Activated CD4-positive, alpha-beta memory T cell treated with anti-CD3 and anti-CD28 coated beads, Interleukin-2, amount 10 ng/mL, durations not matched to agents 7 days and 5 days (primary cell): ENCODE measurements around the gene ANKRD13A. TPM values are rescaled to one million over a fixed set of nuclear protein-coding genes. Genes with fewer than 3 reads are reported as not detected.
"Not testable (repeated sequence)": the region's sequence is repeated elsewhere in the genome, so short reads cannot be mapped to it uniquely, and the experiment has no call there.

Experiments
- CTCF ChIA-PET: fragments of 350-600 bp; sonication (Branson Sonifier 250); formaldehyde crosslinking; loops from one replicate; lab custom pipeline; 2021; ENCODE audit warnings: antibody characterized with exemption, inconsistent platforms; lab: Charles Lee
- POLR2A ChIA-PET: fragments of 350-600 bp; sonication (Branson Sonifier 250); formaldehyde crosslinking; loops from one replicate; lab custom pipeline; 2021; ENCODE audit warnings: antibody characterized with exemption; lab: Charles Lee
- DNase-seq: peaks from one replicate; pipeline ENCODE4 v3.0.0-alpha.2; 2020
- H3K27ac Mint-ChIP-seq: one replicate; pipeline ENCODE4 v1.8.0; 2021; ENCODE audit warnings: mild to moderate bottlenecking, mixed read lengths
- H3K27me3 Mint-ChIP-seq: one replicate; pipeline ENCODE4 v1.8.0; 2021; ENCODE audit warnings: mixed read lengths
- H3K36me3 Mint-ChIP-seq: one replicate; pipeline ENCODE4 v1.8.0; 2021; ENCODE audit warnings: low read depth, mixed read lengths
- H3K4me1 Mint-ChIP-seq: one replicate; pipeline ENCODE4 v1.8.0; 2021; ENCODE audit warnings: mixed read lengths
- H3K4me3 Mint-ChIP-seq: one replicate; pipeline ENCODE4 v1.8.0; 2021; ENCODE audit warnings: mild to moderate bottlenecking, mixed read lengths
- H3K9me3 Mint-ChIP-seq: one replicate; pipeline ENCODE4 v1.8.0; 2021; ENCODE audit warnings: mixed read lengths
- total RNA-seq, 2 experiments: library from RNA; stranded (reverse); gene quantifications; one replicate each; pipeline ENCODE4 v1.2.3, GENCODE V29; 2021

ANKRD13A gene
- total RNA-seq, 2 experiments from 2014 or later: 84.3 to 85.2 TPM

DNA sequence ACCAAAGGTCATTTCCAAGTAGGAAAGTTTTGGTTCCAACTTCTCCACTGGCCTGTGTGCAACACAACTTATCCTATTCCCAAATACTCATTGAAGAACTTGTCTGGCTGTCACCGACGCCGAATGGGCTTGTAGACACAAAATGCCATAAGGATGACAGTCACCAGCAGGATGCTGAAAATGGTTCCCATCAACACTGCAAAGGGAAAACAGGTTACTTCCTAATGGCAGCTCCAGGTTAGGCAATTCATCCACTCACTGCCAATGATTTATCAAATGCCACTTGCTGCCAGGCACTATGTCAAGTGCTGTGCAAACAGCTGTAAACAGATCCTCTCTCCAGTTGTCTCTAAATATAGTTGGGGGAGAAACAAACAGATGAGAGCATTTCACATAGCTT, 43.0 kb downstream of the ANKRD13A start:
- no peaks in the 10 kb centered on the region for H3K9me3 Mint-ChIP-seq
- peaks cover 50% of the 10 kb centered on the region for H3K36me3 Mint-ChIP-seq
- no peak overlapping the region for H3K4me3 Mint-ChIP-seq
- no peaks in the 10 kb centered on the region for H3K27me3 Mint-ChIP-seq
- no peak for DNase-seq
- H3K27ac Mint-ChIP-seq: peak overlapping the region; percentile 23
- ChIA-PET CTCF (interaction anchor here (0.7 to 1.5 kb wide), 3 partner anchors 11 to 617 kb away, joined by 3 to 6 read pairs (median 3); no protein-coding TSS in a partner anchor), POLR2A (interaction anchor here (1.3 kb wide), 1 partner anchor 18 kb away, joined by 3 read pairs; no protein-coding TSS in a partner anchor)
- peaks cover 71% of the 10 kb centered on the region for H3K4me1 Mint-ChIP-seq

DNA sequence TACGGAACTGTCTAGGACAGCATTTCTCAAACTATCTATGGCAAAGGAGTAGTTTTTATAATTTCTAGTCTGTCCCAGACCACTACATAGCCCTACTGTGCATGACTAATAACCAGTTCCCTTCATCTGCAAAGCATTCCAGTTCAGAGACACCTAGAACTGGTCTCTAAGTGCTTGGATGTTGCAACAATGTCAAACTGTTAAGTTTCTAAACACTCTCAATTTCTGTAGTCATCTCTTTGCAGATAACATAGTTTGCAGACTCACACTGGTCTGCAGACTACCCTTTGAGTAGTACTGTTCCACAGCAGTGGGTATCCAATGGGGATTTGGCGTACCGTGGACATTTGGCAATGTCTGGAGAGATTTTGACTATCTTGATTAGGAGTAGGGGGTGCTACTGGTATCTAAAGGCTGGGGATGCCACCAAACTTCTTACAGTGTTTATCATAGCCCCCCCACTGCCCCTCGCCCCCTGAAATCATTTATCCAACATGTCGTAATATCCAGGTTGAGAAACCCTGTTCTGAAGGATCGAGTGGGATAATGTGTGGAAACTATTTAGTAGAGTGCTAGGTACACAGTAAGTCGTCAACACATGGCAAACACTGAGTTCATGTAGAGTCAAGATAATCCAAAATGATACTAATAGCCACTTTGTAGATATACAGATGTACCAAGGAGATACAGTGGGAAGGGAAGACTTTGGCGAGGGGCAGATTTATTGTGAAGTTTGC, 47.4 kb downstream of the ANKRD13A start:
- ChIA-PET POLR2A (interaction anchor here (0.8 to 2.0 kb wide), 4 partner anchors 10 to 33 kb away, joined by 3 to 10 read pairs (median 8); no protein-coding TSS in a partner anchor), CTCF (interaction anchor here (1.2 kb wide), 1 partner anchor 45 kb away, joined by 4 read pairs; no protein-coding TSS in a partner anchor)
- no peak for DNase-seq
- Mint-ChIP-seq H3K4me3 (peak overlapping the region; percentile 82), H3K4me1 (peaks cover 57% of the 10 kb centered on the region), H3K27me3 (no peaks in the 10 kb centered on the region), H3K9me3 (no peaks in the 10 kb centered on the region), H3K36me3 (peaks cover 16% of the 10 kb centered on the region), H3K27ac (no peak overlapping the region)

DNA sequence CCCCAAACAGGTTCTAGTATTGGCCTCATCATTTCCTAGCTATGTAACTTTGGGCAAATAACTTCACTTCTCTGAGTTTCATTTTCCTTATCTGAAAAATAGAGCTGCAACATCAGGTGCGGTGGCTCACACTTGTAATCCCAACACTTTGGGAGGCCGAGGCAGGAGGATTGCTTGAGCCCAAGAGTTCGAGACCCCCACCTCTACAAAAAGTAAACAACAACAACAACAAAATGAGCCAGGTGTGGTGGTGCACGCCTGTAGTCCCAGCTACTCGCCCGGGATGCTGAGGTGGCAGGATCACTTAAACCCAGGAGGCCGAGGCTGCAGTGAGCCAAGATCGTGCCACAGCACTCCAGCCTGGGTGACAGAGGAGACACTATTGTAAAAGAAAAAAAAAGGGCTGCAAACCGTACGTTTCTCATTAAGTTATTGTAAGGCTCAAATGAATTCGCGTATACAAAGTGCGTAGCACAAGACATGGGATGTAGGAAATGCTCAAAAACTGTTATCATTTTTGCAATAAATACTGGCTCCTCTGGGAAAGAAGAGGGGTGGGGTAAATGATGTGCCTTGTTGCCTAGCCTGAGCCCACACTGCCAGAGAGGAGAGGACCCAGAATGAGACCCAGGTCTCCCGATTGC, 48.2 kb downstream of the ANKRD13A start:
- POLR2A ChIA-PET: interaction anchor here (0.7 to 2.0 kb wide), 8 partner anchors 8 to 77 kb away, joined by 3 to 10 read pairs (median 4); partner anchors contain the start of genes ANKRD13A and IFT81
- peaks cover 9% of the 10 kb centered on the region for H3K36me3 Mint-ChIP-seq
- no peak for DNase-seq
- peaks cover 51% of the 10 kb centered on the region for H3K4me1 Mint-ChIP-seq
- H3K9me3 Mint-ChIP-seq: no peaks in the 10 kb centered on the region
- peak overlapping the region; percentile 89 for H3K27ac Mint-ChIP-seq
- H3K4me3 Mint-ChIP-seq: peak overlapping the region; percentile 82
- CTCF ChIA-PET: interaction anchor here (0.9 to 1.3 kb wide), 3 partner anchors 13 to 52 kb away, joined by 3 to 4 read pairs (median 4); no protein-coding TSS in a partner anchor
- no peaks in the 10 kb centered on the region for H3K27me3 Mint-ChIP-seq

DNA sequence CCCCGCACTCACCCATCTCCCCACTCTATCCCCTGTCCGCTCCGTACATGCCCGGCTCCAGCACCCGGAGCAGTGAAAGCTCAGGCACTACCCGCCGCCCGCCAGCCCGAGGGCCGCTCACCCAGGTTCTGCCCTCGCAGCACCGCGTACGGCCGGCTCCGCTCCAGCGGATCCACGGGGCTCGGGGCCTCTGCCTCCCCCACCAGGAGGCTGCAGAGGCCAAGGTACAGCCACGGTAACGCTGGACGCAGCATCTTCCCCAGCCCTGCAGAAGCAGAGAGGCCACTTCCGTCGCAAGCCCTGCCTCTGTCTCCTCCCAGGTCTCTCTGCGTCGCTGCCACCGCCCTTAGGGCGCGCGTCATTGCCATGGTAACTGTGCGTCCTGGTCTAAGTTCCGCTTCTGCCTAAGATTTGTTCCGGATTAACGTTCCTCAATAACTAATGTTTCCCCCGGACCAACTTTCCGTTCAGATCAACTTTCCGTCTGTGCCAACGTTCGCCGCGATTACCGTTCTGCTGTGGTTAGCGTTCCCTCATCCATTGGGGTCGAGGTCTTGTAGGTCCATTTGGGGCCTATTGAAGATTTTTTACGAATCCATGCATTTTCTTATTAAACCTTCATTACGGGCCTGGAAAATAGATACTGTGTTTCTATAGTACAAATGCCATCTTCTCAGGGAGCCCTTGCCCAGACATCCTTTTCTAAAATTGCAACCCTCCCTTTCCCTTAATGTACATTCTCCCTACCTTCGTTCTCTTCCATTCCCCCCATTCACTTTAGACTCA, 49.2 kb downstream of the ANKRD13A start, which contains the start of gene C12orf76:
Gene C12orf76, minus strand, starts transcription at position 281 of the 786 bp plus-strand sequence. Its CDS starts 27 bp downstream, at position 254.
- H3K9me3 Mint-ChIP-seq: no peaks in the 10 kb centered on the region
- peaks cover 2% of the 10 kb centered on the region for H3K36me3 Mint-ChIP-seq
- ChIA-PET POLR2A (interaction anchor here (0.6 to 2.0 kb wide), 7 partner anchors 8 to 76 kb away, joined by 3 to 10 read pairs (median 4); partner anchors contain the start of genes ANKRD13A and IFT81), CTCF (interaction anchor here (1.3 kb wide), 1 partner anchor 51 kb away, joined by 4 read pairs; no protein-coding TSS in a partner anchor)
- DNase-seq: peak; percentile 93
- H3K27ac Mint-ChIP-seq: peak within 1 kb of the TSS; percentile 89
- H3K27me3 Mint-ChIP-seq: no peaks in the 10 kb centered on the region
- peak within 1 kb of the TSS; percentile 82 for H3K4me3 Mint-ChIP-seq
- H3K4me1 Mint-ChIP-seq: peaks cover 43% of the 10 kb centered on the region

DNA sequence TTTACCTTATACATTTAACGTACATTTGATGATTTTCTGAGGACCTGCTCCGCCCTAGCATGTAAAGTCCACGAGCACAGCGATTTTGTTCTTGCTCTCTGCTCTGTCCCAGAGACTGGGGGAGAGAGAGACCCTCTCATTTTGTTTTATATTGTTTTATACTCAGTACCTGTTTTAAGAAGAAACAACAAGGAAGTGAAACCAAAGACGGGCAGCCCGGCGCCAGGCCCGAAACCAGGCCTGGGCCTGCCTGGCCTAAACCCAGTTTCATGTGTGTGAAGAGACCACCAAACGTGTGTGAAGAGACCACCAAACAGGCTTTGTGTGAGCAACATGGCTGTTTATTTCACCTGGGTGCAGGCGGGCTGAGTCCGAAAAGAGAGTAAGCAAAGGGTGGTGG, 49.8 kb downstream of the ANKRD13A start:
- CTCF ChIA-PET: interaction anchor here (1.2 kb wide), 1 partner anchor 12 kb away, joined by 3 read pairs; no protein-coding TSS in a partner anchor

DNA sequence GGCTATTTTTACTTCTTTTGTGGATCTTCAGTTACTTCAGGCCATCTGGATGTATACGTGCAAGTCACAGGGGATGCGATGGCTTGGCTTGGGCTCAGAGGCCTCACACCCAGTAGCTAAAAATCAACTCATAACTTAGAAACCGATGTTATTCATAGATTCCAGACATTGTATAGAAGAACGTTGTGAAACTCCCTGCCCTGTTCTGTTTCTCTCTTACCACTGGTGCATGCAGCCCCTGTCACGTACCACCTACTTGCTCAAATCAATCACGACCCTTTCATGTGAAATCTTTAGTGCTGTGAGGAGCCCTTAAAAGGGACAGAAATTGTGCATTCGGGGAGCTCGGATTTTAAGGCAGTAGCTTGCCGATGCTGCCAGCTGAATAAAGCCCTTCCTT, 50.4 kb downstream of the ANKRD13A start:
- CTCF ChIA-PET: interaction anchor here (0.6 to 1.2 kb wide), 2 partner anchors 11 to 34 kb away, joined by 3 to 4 read pairs; no protein-coding TSS in a partner anchor
- H3K9me3 Mint-ChIP-seq, DNase-seq, H3K36me3 Mint-ChIP-seq, H3K27ac Mint-ChIP-seq, H3K4me3 Mint-ChIP-seq, H3K27me3 Mint-ChIP-seq: not testable (repeated sequence)
- H3K4me1 Mint-ChIP-seq: peaks cover 46% of the 10 kb centered on the region
- POLR2A ChIA-PET: interaction anchor here (1.4 kb wide), 1 partner anchor 9 kb away, joined by 6 read pairs; no protein-coding TSS in a partner anchor

More for the DNA sequence above, 49.8 kb downstream of the ANKRD13A start:
- Mint-ChIP-seq H3K4me1 (peaks cover 42% of the 10 kb centered on the region), H3K4me3 (peak overlapping the region; percentile 82), H3K27ac (peak overlapping the region; percentile 89)
- H3K36me3 Mint-ChIP-seq, H3K9me3 Mint-ChIP-seq, H3K27me3 Mint-ChIP-seq, DNase-seq: not testable (repeated sequence)
- POLR2A ChIA-PET: interaction anchor here (1.4 kb wide), 1 partner anchor 9 kb away, joined by 6 read pairs; no protein-coding TSS in a partner anchor

DNA sequence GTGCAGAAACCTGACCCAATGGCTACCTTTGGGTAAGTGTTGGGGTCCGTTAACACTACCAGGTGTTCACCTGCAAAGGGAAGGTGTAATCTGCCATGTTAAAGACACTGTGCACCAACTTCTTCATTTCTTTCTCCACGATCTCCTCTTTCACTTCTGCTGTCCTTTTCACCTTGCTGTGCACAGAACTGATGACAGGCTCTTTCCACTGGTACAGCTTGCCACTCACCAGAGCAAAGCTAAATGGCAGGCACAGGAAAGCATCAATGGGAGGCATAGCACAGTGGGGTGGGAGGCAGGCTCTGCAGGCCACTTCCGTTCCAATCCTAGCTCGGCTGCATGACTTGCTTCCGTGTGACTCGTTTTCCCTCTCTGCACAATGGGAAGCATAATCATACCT, 51.7 kb downstream of the ANKRD13A start:
- H3K27ac Mint-ChIP-seq: no peak overlapping the region
- POLR2A ChIA-PET: no interaction called here
- no peak overlapping the region for H3K4me3 Mint-ChIP-seq
- H3K4me1 Mint-ChIP-seq: peaks cover 53% of the 10 kb centered on the region
- CTCF ChIA-PET: interaction anchor here (1.4 kb wide), 1 partner anchor 10 kb away, joined by 3 read pairs; no protein-coding TSS in a partner anchor
- H3K9me3 Mint-ChIP-seq: no peaks in the 10 kb centered on the region
- DNase-seq: no peak
- peaks cover 5% of the 10 kb centered on the region for H3K36me3 Mint-ChIP-seq
- H3K27me3 Mint-ChIP-seq: no peaks in the 10 kb centered on the region

DNA sequence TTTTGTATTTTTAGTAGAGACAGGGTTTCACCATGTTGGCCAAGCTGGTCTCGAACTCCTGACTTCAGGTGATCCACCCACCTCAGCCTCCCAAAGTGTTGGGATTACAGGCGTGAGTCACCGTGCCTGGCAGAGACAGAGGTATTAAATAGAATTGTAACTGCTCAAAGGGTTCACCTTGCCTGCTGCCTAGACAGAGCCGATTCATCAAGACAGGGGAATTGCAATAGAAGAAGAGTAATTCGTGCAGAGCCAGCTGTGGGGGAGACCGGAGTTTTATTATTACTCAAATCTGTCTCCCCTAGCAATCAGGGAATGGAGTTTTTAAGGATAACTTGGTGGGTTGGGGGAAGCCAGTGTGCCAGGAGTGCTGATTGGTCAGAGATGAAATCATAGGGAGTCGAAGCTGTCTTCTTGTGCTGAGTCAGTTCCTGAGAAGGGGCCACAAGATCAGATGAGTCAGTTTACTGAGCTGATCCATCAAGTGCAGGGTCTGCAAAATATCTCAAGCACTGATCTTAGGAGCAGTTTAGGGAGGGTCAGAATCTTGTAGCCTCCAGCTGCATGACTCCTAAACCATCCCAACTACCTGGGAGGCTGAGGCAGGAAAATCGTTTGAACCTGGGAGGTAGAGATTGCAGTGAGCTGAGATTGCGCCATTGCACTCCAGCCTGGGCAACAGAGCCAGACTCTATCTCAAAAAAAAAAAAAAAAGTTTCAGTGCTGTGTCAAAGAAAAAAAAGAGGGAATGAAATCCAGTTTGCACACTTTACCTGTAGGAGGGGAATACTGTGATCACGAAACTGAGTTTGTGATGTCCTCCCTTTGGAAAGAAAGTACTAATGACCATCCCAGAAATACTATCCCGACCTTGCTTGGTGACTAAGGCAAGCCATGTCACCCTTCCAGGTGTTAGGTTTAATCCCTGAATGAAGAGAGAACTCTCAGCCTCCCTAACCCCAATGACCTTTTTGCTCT, 56.4 kb downstream of the ANKRD13A start:
- Mint-ChIP-seq H3K36me3 (peaks cover 20% of the 10 kb centered on the region), H3K4me1 (peaks cover 42% of the 10 kb centered on the region), H3K27ac (peak overlapping the region; percentile 66)
- POLR2A ChIA-PET: interaction anchor here (0.9 to 2.4 kb wide), 3 partner anchors 16 to 23 kb away, joined by 3 to 9 read pairs (median 6); no protein-coding TSS in a partner anchor
- H3K9me3 Mint-ChIP-seq, H3K27me3 Mint-ChIP-seq, H3K4me3 Mint-ChIP-seq: not testable (repeated sequence)
- DNase-seq: peak; percentile 39
- CTCF ChIA-PET: interaction anchor here (0.6 to 1.1 kb wide), 3 partner anchors 12 to 24 kb away, joined by 3 read pairs; no protein-coding TSS in a partner anchor

DNA sequence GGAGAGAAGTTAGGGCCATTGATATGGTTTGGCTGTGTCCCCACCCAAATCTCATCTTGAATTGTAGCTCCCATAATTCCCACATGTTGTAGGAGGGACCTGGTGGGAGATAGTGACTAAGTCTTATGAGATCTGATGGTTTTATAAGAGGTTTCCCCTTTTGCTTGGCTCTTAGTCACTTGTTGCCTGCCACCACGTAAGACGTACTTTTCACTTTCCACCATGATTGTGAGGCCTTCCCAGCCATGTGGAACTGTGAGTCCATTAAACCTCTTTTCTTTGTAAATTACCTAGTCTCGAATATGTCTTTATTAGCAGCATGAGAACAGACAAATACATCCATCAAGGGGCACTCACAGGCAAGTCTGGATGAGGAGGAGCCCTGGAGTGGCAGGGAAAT, 57.4 kb downstream of the ANKRD13A start:
- Mint-ChIP-seq H3K36me3 (peaks cover 20% of the 10 kb centered on the region), H3K27ac (peak overlapping the region; percentile 41), H3K4me1 (peaks cover 47% of the 10 kb centered on the region)
- not testable (repeated sequence) for H3K9me3 Mint-ChIP-seq, H3K27me3 Mint-ChIP-seq, DNase-seq, H3K4me3 Mint-ChIP-seq
- POLR2A ChIA-PET: interaction anchor here (0.9 to 2.4 kb wide), 3 partner anchors 15 to 23 kb away, joined by 3 to 9 read pairs (median 6); no protein-coding TSS in a partner anchor
- CTCF ChIA-PET: interaction anchor here (1.1 kb wide), 1 partner anchor 23 kb away, joined by 3 read pairs; no protein-coding TSS in a partner anchor

DNA sequence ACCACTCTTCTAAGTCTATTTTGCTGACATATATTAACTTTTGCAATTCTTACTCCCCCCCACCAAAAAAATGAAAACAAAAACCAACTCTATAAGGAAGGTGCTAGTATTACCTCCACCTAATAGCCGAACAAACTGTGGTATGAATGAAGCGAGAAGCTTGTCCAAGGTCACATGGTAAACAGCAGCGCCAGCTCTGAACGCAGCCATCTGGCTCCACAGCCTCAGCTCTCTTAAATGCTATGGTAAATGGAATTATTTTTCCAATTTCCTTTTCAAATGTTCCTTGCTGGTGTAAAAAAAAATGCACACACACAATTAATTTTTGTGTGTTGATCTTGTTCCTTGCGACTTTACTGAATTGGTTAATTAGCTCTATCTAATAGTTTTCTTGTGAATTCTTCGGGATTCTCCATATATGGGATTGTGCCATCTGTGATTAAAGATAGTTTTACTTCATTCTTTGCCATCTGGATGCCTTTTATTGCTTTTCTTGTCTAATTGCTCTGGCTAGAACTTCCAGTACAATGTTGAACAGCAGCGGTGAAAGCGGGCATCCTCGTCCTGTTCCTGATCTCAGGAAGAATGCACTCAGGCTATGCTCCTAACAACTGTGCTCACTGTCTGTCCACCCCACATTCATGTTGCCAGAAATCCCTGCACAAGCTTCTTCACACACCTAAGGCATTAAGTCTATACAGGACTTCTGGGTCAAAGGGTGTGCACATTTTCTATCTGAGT, 59.8 kb downstream of the ANKRD13A start:
- Mint-ChIP-seq H3K4me1 (peaks cover 47% of the 10 kb centered on the region), H3K27ac (no peak overlapping the region), H3K9me3 (no peaks in the 10 kb centered on the region), H3K27me3 (no peaks in the 10 kb centered on the region), H3K4me3 (no peak overlapping the region), H3K36me3 (peaks cover 20% of the 10 kb centered on the region)
- DNase-seq: no peak
- CTCF ChIA-PET: no interaction called here
- POLR2A ChIA-PET: interaction anchor here (0.9 to 2.1 kb wide), 3 partner anchors 11 to 28 kb away, joined by 3 to 6 read pairs (median 3); no protein-coding TSS in a partner anchor
